ENCODE results near the gene SCO2.
A peak's percentile ranks its signal among the peaks of the same experiment; 100 is the strongest.

SCO2 gene

GRCh38 chr22:50523806-50524675 is 1.4 kb downstream of the SCO2 start:
- Histone ChIP-seq H3K36me3 (ENCODE audit: control insufficient read depth in 2 of 2, insufficient read depth in 1 of 2, low read length in 2 of 2) (peaks cover 0 to 49% of the 10 kb centered on the region in 2 experiments; a peak in 2 of 3 replicates), H3K4me1 (ENCODE audit: control insufficient read depth, insufficient read depth, low read length) (no peaks in the 10 kb centered on the region; the same call in 1 of the 2 replicates), H3K27ac (ENCODE audit: extremely low read depth, low read depth, low read length) (peak overlapping the region; percentile 90; the same call in 1 of the 2 replicates), H3K4me3 (ENCODE audit: low read depth, low read length) (peak overlapping the region; percentile 79), H3K9me3 (ENCODE audit: control insufficient read depth, insufficient read depth, low read depth, low read length) (no peaks in the 10 kb centered on the region)
- TF ChIP-seq GLIS1 (tag by site-specific recombination; IDR thresholded peaks at IDR 0.05) (peak; percentile 51), ZFP69B (tag by site-specific recombination; IDR thresholded peaks at IDR 0.05) (no peak), SETDB1 (IDR thresholded peaks at IDR 0.05; ENCODE audit: insufficient read length, low read length) (no peak), MZF1 (tag by site-specific recombination; IDR thresholded peaks at IDR 0.05; ENCODE audit: borderline replicate concordance) (no peak), EGR2 (tag by site-specific recombination; IDR thresholded peaks at IDR 0.05; ENCODE audit: low read depth) (no peak), MEIS1 (CRISPR knock-in tag; IDR thresholded peaks at IDR 0.05; ENCODE audit: borderline replicate concordance) (no peak), ZEB2 (tag by site-specific recombination; IDR thresholded peaks at IDR 0.05) (peak; percentile 91), SCRT2 (tag by site-specific recombination; IDR thresholded peaks at IDR 0.05) (peak; percentile 47; the same call in 1 of the 2 replicates), ZBTB20 (tag by site-specific recombination; IDR thresholded peaks at IDR 0.05) (peak; percentile 43), ZNF664 (tag by site-specific recombination; IDR thresholded peaks at IDR 0.05) (no peak), ZNF701 (tag by site-specific recombination; IDR thresholded peaks at IDR 0.05) (no peak), GLIS2 (tag by site-specific recombination; IDR thresholded peaks at IDR 0.05) (no peak), ZNF335 (tag by site-specific recombination; conservative IDR thresholded peaks at IDR 0.05) (peak; percentile 99), ZBTB17 (tag by site-specific recombination; IDR thresholded peaks at IDR 0.05) (peak; percentile 96)
- CTCF ChIA-PET: interaction anchor here (2.1 to 2.7 kb wide), 4 partner anchors 9 to 41 kb away, joined by 13 to 37 read pairs (median 24); partner anchors contain the start of genes LMF2, NCAPH2 and SYCE3
- POLR2A ChIA-PET: interaction anchor here (0.9 to 5.3 kb wide), 11 partner anchors 9 to 276 kb away, joined by 3 to 189 read pairs (median 19); partner anchors contain the start of genes CHKB, LMF2, NCAPH2 and SYCE3

DNA sequence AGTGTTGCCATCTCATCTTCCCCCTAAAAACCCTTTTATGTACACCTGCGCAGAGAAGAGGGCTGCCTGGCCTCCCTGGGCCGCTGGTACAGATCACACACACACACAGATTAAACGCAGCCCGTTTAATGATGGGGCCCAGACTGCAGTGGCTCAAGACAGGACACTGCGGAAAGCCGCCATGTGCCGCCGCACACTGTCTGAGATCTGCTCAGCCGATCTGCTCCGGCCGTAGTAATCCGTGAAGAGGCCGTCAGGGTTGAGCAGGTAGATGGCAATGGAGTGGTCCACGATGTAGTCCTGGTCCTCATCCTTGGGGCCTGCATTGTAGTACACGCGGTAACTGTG is 2.0 kb downstream of the SCO2 start:
- POLR2A ChIA-PET: interaction anchor here (1.4 to 5.3 kb wide), 2 partner anchors 14 to 59 kb away, joined by 4 to 189 read pairs; partner anchors contain the start of genes CHKB, LMF2 and NCAPH2
- TF ChIP-seq ZFP69B (tag by site-specific recombination; IDR thresholded peaks at IDR 0.05) (peak; percentile 41; the same call in 1 of the 2 replicates), MYNN (tag by site-specific recombination; IDR thresholded peaks at IDR 0.05; ENCODE audit: borderline replicate concordance) (no peak)
- no peaks in the 10 kb centered on the region for H3K9me3 ChIP-seq (ENCODE audit: control insufficient read depth, insufficient read depth, low read depth, low read length)
- CTCF ChIA-PET: interaction anchor here (1.2 kb wide), 1 partner anchor 40 kb away, joined by 5 read pairs; the partner anchor contains the start of gene SYCE3
- H3K36me3 ChIP-seq (ENCODE audit: control insufficient read depth in 2 of 2, insufficient read depth in 1 of 2, low read length in 2 of 2): peaks cover 0 to 55% of the 10 kb centered on the region in 2 experiments; a peak in 2 of 3 replicates
- no peak overlapping the region for H3K4me3 ChIP-seq (ENCODE audit: low read depth, low read length)
- H3K4me1 ChIP-seq (ENCODE audit: control insufficient read depth, insufficient read depth, low read length): no peaks in the 10 kb centered on the region; the same call in 1 of the 2 replicates
- H3K27ac ChIP-seq (ENCODE audit: extremely low read depth, low read depth, low read length): no peak overlapping the region

DNA sequence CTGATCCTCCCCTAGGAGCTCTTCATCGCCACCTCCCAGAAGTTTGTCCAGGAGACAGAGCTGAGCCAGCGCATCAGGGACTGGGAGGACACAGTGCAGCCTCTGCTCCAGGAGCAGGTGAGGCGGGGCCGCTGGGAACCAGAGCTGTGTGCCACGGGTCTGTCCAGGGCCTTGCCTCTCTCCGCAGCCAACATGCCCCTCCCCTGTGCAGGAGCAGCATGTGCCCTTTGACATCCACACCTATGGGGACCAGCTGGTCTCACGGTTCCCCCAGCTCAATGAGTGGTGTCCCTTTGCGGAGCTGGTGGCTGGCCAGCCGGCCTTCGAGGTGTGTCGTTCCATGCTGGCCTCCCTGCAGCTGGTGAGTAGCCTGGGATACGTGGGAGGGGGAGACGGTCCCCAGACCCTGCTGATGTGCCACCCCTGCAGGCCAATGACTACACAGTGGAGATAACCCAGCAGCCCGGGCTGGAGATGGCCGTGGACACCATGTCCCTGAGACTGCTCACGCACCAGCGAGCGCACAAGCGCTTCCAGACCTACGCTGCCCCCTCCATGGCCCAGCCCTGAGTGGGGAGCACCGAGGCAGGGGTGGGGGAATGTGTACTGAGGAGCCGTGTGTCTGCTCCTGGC is 2.5 kb downstream of the SCO2 start:
- POLR2A ChIA-PET: interaction anchor here (0.8 to 5.3 kb wide), 4 partner anchors 14 to 60 kb away, joined by 3 to 189 read pairs (median 4); partner anchors contain the start of genes CHKB, LMF2 and NCAPH2
- Histone ChIP-seq H3K27ac (ENCODE audit: extremely low read depth, low read depth, low read length) (no peak overlapping the region), H3K4me3 (ENCODE audit: low read depth, low read length) (no peak overlapping the region), H3K36me3 (ENCODE audit: control insufficient read depth in 2 of 2, insufficient read depth in 1 of 2, low read length in 2 of 2) (peaks cover 0 to 60% of the 10 kb centered on the region in 2 experiments; a peak in 2 of 3 replicates), H3K4me1 (ENCODE audit: control insufficient read depth, insufficient read depth, low read length) (no peaks in the 10 kb centered on the region; the same call in 1 of the 2 replicates), H3K9me3 (ENCODE audit: control insufficient read depth, insufficient read depth, low read depth, low read length) (no peaks in the 10 kb centered on the region)
- CTCF ChIA-PET: interaction anchor here (0.7 to 1.2 kb wide), 2 partner anchors 40 to 247 kb away, joined by 3 to 5 read pairs; partner anchors contain the start of gene SYCE3
- TF ChIP-seq, protein P1, sequence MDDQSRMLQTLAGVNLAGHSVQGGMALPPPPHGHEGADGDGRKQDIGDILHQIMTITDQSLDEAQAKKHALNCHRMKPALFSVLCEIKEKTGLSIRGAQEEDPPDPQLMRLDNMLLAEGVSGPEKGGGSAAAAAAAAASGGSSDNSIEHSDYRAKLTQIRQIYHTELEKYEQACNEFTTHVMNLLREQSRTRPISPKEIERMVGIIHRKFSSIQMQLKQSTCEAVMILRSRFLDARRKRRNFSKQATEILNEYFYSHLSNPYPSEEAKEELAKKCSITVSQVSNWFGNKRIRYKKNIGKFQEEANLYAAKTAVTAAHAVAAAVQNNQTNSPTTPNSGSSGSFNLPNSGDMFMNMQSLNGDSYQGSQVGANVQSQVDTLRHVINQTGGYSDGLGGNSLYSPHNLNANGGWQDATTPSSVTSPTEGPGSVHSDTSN (CRISPR knock-in tag; IDR thresholded peaks at IDR 0.05): 0 out of 2 replicates have a peak, but pooled peaks have one; percentile 10
- TF ChIP-seq ZFHX2 (tag by site-specific recombination; conservative IDR thresholded peaks at IDR 0.05): 0 out of 2 replicates have a peak, but pooled peaks have one; percentile 7
- TF ChIP-seq ZNF501 (tag by site-specific recombination; IDR thresholded peaks at IDR 0.05): no peak
- TF ChIP-seq ZNF169 (tag by site-specific recombination; IDR thresholded peaks at IDR 0.05): no peak
- no peak for TF ChIP-seq ZNF624 (tag by site-specific recombination; IDR thresholded peaks at IDR 0.05)
- TF ChIP-seq, protein P2, sequence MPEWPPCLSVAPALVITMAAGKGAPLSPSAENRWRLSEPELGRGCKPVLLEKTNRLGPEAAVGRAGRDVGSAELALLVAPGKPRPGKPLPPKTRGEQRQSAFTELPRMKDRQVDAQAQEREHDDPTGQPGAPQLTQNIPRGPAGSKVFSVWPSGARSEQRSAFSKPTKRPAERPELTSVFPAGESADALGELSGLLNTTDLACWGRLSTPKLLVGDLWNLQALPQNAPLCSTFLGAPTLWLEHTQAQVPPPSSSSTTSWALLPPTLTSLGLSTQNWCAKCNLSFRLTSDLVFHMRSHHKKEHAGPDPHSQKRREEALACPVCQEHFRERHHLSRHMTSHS (tag by site-specific recombination; IDR thresholded peaks at IDR 0.05): no peak
- 0 out of 2 replicates have a peak, but pooled peaks have one; percentile 31 for TF ChIP-seq OSR2 (tag by site-specific recombination; IDR thresholded peaks at IDR 0.05)
- peak; percentile 14; the same call in 1 of the 2 replicates for TF ChIP-seq ZNF600 (tag by site-specific recombination; IDR thresholded peaks at IDR 0.05)
- no peak for TF ChIP-seq KLF9 (tag by site-specific recombination; IDR thresholded peaks at IDR 0.05; ENCODE audit: low read depth)
- no peak for TF ChIP-seq ZNF596 (tag by site-specific recombination; IDR thresholded peaks at IDR 0.05)
